ENCODE data around the gene ANGPTL3. TPM values are rescaled to one million over a fixed set of nuclear protein-coding genes. Genes with fewer than 3 reads are reported as not detected.

Gene ANGPTL3
- total RNA-seq, 2 experiments from 2014 or later = not detected

DNA sequence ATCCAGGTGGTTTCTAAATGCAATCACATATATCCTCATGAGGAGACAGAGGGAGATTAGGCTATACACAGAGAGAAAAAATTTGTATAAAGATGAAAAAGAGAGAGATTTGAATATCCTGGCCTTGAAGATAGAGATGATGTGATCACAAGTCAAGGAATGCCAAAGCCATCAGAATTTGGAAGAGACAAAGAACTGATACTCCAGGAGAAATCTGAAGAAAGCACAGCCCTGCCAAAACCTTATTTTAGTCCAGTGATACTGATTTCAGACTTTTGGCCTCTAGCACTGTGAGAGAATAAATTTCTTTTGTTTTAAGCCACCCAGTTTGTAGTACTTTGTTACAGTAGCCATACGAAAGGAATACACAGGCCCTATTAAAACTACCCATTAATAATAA is 57.4 kb downstream of the ANGPTL3 start:
- no peaks in the 10 kb centered on the region for H3K9me3 Mint-ChIP-seq
- no peak for DNase-seq
- H3K4me1 Mint-ChIP-seq = no peaks in the 10 kb centered on the region
- H3K36me3 Mint-ChIP-seq (ENCODE audit: low read depth) = no peaks in the 10 kb centered on the region
- no peak overlapping the region for H3K4me3 Mint-ChIP-seq
- H3K27ac Mint-ChIP-seq = no peak overlapping the region
- CTCF ChIA-PET = no interaction called here
- H3K27me3 Mint-ChIP-seq = no peaks in the 10 kb centered on the region
- POLR2A ChIA-PET = no interaction called here

Other genes starting within 250 kb of the ANGPTL3 start
- gene USP1, start 160.5 kb upstream of the ANGPTL3 start, total RNA-seq = 10 to 100 TPM; 85.0 to 89.3 TPM
- 1 to 10 TPM; 5.0 to 7.5 TPM for gene DOCK7, start 90.9 kb downstream of the ANGPTL3 start, total RNA-seq
- gene ATG4C, start 186.6 kb downstream of the ANGPTL3 start, total RNA-seq = 10 to 100 TPM; 12.1 to 16.4 TPM

All from activated CD4-positive, alpha-beta T cell treated with anti-CD3 and anti-CD28 coated beads, Interleukin-2, amount 10 ng/mL, durations not matched to agents 7 days and 5 days (primary cell).